Nephron progenitor cell (in vitro differentiated cells): Measurements from ENCODE around the gene PARP1.

ENCODE experiments used
- DNase-seq: peaks from one replicate; pipeline ENCODE4 v3.0.0; 2021
- H3K27ac Mint-ChIP-seq: 2 replicates; pipeline ENCODE4 v1.8.0; 2021; ENCODE audit warnings: mild to moderate bottlenecking, moderate library complexity, mixed read lengths
- H3K27me3 Mint-ChIP-seq: 2 replicates; pipeline ENCODE4 v1.8.0; 2021; ENCODE audit warnings: mild to moderate bottlenecking, low read depth, mixed read lengths; ENCODE audit not compliant: poor library complexity
- H3K36me3 Mint-ChIP-seq: 2 replicates; pipeline ENCODE4 v1.8.0; 2021; ENCODE audit warnings: low read depth, mixed read lengths
- H3K4me1 Mint-ChIP-seq: 2 replicates; pipeline ENCODE4 v1.8.0; 2021; ENCODE audit warnings: mixed read lengths
- H3K4me3 Mint-ChIP-seq: 2 replicates; pipeline ENCODE4 v1.8.0; 2021; ENCODE audit warnings: mild to moderate bottlenecking, moderate library complexity, mixed read lengths
- H3K9me3 Mint-ChIP-seq: 2 replicates; pipeline ENCODE4 v1.8.0; 2021; ENCODE audit warnings: mild to moderate bottlenecking, moderate library complexity, mixed read lengths
- CTCF ChIP-seq: fragments of 200-600 bp; sonication (generic); IDR thresholded peaks from 2 replicates; pipeline ENCODE4 v1.5.0; 2021; ENCODE audit warnings: antibody characterized with exemption

Gene PARP1

GRCh38 chr1:226414098-226414698 is 6.3 kb upstream of the PARP1 start:
- Mint-ChIP-seq H3K36me3 (no peaks in the 10 kb centered on the region), H3K27me3 (peaks cover 15% of the 10 kb centered on the region), H3K4me3 (no peak overlapping the region), H3K4me1 (peaks cover 8% of the 10 kb centered on the region), H3K9me3 (no peaks in the 10 kb centered on the region), H3K27ac (no peak overlapping the region)
- no peak for TF ChIP-seq CTCF
- DNase-seq: no peak

- Mint-ChIP-seq H3K36me3 (no peaks in the 10 kb centered on the region), H3K27ac (no peak overlapping the region), H3K4me1 (peaks cover 8% of the 10 kb centered on the region), H3K4me3 (no peak overlapping the region), H3K27me3 (peaks cover 20% of the 10 kb centered on the region), H3K9me3 (no peaks in the 10 kb centered on the region)
- TF ChIP-seq CTCF: no peak
- no peak for DNase-seq
Observed at GRCh38 chr1:226411619-226412018, 3.7 kb upstream of the PARP1 start.

GRCh38 chr1:226410958-226411357 is 3.1 kb upstream of the PARP1 start:
- no peak overlapping the region for H3K27ac Mint-ChIP-seq
- H3K9me3 Mint-ChIP-seq: no peaks in the 10 kb centered on the region
- no peaks in the 10 kb centered on the region for H3K36me3 Mint-ChIP-seq
- peaks cover 18% of the 10 kb centered on the region for H3K27me3 Mint-ChIP-seq
- DNase-seq: no peak
- H3K4me3 Mint-ChIP-seq: no peak overlapping the region
- peaks cover 14% of the 10 kb centered on the region for H3K4me1 Mint-ChIP-seq
- no peak for TF ChIP-seq CTCF

- Mint-ChIP-seq H3K4me1 (peaks cover 30% of the 10 kb centered on the region), H3K9me3 (no peaks in the 10 kb centered on the region), H3K36me3 (no peaks in the 10 kb centered on the region), H3K27ac (no peak overlapping the region), H3K27me3 (peaks cover 14% of the 10 kb centered on the region), H3K4me3 (no peak overlapping the region)
- DNase-seq: no peak
- TF ChIP-seq CTCF: no peak
Observed at GRCh38 chr1:226409392-226409791, 1.5 kb upstream of the PARP1 start.

GRCh38 chr1:226408285-226409184 is 642 bp upstream of the PARP1 start:
- DNase-seq: no peak
- Mint-ChIP-seq H3K27me3 (peaks cover 13% of the 10 kb centered on the region), H3K4me3 (peak overlapping the region; percentile 80), H3K36me3 (no peaks in the 10 kb centered on the region), H3K27ac (no peak overlapping the region), H3K4me1 (peaks cover 39% of the 10 kb centered on the region), H3K9me3 (no peaks in the 10 kb centered on the region)
- no peak for TF ChIP-seq CTCF

GRCh38 chr1:226407199-226407496 is 745 bp downstream of the PARP1 start:
- Mint-ChIP-seq H3K27me3 (peaks cover 8% of the 10 kb centered on the region), H3K9me3 (no peaks in the 10 kb centered on the region), H3K4me1 (peaks cover 52% of the 10 kb centered on the region), H3K27ac (peak overlapping the region; percentile 97), H3K4me3 (peak overlapping the region; percentile 96), H3K36me3 (peaks cover 5% of the 10 kb centered on the region)
- no peak for TF ChIP-seq CTCF
- DNase-seq: no peak
